ENCODE measurements around the gene RPEL1.
A peak's percentile ranks its signal among the peaks of the same experiment; 100 is the strongest.
"Not testable (repeated sequence)": the region's sequence is repeated elsewhere in the genome, so short reads cannot be mapped to it uniquely, and the experiment has no call there.

The RPEL1 gene

DNA sequence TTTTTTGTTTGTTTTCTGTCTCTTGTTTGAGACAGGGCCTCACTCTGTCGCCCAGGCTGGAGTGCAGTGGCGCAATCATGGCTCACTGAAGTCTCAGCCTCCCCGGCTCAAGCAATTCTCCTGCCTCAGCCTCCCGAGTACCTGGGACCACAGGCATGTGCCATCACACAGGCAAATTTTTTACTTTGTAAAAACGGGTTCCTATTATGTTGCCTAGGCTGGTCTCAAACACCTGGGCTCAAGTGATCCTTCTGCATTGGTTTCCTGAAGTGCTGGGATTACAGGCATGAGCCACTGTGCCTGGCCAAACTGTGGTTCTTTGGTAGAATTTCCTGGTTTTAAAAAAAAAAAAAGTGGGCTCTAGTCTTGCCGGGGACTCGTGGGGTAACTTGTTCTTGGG, at the start of gene RPEL1:
TSS of gene RPEL1 (plus strand) at position 301 of the 400 bp plus-strand sequence. CDS start 110 bp downstream, outside the sequence.
- DNase-seq = not testable (repeated sequence)

DNA sequence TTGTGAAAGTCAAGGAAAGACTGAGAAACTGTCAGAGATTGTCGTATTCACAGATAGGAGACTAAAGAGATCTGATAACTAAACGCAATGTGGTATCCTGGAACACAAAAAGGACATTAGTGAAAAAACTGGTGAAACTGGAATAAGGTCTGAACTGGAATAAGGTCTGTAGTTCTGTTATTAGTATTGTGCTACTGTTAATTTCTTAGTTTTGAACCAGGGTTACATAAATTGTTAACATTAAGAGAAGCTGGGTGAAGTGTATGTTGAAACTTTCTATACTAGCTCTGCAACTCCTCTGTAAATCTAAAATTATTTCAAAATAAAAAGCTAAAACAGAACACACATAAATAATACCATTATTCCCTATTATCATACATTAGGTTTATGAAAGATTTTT, 49.2 kb upstream of the RPEL1 start:
- no peak for DNase-seq

DNA sequence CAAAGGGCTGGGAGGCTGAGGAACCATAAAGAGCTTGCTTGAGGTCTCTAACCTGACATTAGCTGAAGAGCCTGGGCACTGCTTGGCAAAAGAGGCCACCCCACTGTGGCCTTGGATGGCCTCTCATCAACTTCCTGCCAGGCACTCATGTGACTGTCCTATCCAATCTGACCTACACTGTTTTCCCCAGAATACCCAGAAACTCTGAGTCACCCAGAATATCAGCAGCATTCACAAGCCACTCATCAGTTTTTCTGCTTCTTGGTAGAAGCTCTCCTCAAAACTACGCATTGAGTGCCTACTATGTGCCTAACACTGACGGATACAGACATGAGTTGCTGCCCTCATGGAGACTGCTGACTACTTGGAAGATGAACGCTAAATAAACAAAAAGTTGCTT, 48.5 kb upstream of the RPEL1 start:
- peak; percentile 53 for DNase-seq

DNA sequence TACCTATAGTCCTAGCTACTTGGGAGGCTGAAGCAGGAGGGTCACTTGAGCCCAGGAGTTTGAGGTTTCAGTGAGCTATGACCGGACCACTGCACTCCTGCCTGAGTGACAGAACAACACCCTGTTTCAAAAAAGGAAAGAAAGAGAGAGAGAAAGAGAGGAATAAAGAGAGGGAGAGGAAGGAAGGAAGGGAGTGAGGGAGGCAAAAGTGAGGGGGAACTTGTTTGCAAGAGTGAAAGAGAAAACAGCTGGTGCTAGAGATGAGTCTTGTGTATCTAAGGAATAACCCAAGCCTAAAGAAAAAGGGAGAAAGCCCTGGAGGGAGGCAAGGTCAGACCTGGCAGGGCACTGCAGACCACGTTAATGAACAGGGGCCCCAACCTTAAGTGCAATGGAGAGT, 47.8 kb upstream of the RPEL1 start:
- no peak for DNase-seq

DNA sequence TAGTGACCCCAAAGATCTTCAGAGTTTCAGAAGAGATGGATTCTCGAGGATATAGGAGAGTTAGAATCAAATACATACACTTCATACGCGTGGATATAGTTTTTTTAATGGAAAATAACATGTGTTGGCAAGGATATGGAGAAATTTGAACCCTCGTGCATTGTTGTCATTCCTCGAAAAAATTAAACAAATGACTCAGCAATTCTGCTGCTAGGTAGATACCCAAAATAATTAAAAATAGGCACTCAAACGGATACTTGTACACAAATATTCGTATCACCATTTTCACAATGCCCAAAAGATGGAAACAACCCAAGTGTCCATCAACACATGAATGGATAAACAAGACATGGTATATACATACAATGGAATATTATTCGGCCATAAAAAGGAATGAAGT, 47.0 kb upstream of the RPEL1 start:
- DNase-seq = no peak

DNA sequence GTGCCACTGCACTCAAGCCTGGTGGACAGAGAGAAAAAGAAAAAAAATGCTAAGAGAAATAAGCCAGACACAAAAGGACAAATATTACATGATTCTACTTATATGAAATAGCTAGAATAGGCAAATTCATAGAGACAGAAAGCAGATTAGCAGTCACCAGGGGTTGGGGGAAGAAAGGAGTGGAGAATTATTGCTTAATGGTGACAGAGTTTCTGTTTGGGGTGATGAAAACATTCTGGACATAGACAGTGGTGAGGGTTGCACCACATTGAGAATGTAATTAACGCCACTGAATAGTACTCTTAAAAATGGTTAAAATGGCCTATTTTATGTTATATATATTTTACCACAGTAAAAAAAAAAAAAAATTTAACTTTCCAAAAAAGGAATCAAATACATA, 46.2 kb upstream of the RPEL1 start:
- no peak for DNase-seq

DNA sequence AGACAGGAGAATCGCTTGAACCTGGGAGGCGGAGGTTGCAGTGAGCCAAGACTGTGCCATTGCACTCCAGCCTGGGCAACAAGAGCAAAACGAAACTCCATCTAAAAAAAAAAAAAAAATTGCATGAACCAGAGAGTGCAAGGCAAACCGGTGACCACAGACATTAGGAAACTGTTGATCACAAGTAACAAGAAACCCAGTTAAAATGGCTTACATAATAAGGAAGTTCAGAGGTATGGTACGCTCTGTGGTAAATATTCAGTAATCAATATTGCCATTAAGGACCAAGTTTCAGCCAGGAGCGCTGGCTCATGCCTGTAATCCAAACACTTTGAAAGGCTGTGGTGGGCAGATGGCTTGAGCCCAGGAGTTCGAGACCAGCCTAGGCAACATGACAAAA, 43.4 kb upstream of the RPEL1 start:
- DNase-seq = no peak

DNA sequence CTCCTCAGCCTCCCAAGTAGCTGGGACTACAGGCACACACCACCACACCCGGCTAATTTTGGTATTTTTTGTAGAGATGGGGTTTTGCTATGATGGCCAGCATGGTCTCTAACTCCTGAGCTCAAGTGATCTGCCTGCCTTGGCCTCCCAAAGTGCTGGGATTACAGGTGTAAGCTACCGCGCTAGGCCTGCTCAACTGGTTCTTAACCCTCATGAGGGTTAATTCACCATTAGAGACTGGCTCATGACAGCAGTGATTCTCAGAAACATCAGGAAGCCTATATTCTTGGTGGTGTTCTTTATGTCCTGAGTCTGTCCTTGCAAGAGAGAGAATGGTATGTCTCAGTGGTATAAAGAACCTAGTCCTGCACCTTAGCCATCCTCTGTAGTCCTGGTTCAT, 42.2 kb upstream of the RPEL1 start:
- DNase-seq = no peak

DNA sequence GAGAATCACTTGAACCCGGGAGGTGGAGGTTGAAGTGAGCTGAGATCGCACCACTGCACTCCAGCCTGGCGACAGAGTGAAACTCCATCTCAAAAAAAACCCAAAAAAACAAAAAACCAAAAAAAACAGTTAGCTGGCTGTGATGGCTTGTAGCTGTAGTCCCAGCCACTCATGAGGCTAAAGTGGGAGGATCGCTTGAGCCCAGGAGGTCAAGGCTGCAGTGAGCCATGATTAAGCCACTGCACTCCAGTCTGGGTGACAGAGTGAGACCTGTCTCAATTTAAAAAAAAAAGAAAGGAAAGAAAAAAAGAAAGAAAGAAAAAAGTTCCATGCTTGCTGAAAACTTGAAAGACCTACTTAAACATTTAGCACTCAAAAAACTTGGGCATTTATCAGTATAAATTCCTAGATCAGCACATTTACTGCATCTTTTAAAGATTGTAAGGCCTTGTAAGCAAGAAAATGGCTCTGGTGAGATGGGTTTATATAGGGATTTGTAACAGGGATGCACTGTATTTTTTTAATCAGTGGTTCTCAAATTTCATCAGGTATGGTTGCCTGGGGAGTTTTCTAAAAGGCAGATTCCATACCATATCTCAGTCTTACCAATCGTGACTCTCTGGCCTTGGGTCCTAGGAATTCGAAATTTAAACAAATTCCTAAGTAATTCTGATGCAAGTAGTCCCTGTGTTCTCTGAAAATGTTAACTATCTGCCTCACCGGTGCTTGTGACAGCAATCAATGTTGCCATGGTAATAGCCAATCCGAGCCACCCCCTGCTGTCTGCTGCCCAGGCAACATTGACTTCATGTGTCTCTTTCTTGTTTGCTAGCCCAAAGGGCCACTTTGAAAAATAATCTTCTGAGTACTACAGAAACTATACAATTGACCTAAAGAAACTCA, 41.1 kb upstream of the RPEL1 start:
- DNase-seq = no peak

DNA sequence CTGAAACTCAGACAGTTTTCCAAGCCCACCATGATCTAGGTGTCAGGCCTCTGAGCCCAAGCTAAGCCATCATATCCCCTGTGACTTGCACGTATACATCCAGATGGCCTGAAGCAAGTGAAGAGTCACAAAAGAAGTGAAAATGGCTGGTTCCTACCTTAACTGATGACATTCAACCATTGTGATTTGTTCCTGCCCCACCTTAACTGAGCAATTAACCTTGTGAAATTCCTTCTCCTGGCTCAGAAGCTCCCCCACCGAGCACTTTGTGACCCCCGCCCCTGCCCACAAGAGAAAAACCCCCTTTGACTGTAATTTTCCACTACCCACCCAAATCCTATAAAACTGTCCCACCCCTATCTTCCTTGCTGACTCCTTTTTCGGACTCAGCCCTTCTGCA, 40.3 kb upstream of the RPEL1 start:
- not testable (repeated sequence) for DNase-seq

DNA sequence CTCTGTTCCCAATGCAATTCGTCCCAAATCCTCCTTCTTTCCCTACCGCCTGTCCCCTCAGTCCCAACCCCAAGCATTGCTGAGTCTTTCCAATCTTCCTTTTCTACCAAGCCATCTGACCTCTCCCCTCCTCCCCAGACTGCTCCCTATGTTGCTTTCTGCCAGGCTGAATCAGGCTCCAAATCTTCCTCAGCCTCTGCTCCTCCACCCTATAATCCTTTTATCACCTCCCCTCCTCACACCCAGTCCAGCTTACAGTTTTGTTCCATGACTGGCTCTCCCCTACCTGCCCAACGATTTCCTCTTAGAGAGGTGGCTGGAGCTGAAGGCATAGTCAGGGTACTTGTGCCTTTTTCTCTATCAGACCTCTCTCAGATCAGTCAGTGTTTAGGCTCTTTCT, 39.0 kb upstream of the RPEL1 start:
- DNase-seq = not testable (repeated sequence)

DNA sequence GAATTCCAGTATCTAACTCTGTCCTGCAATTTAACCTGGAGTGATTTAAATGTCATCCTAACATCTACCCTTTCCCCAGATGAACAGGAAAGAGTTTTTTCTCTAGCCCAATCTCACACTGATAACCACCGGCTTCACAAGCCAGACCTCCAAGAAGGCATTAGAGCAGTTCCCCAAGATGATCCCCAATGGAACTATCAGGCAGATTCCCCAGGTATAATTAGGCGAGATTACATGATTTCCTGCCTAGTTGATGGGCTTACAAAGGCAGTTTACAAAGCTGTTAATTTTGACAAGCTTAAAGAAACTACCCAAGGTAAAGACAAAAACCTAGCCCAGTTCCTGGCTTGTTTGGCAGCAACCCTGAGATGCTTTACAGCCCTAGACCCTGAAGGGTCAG, 38.5 kb upstream of the RPEL1 start:
- no peak for DNase-seq

DNA sequence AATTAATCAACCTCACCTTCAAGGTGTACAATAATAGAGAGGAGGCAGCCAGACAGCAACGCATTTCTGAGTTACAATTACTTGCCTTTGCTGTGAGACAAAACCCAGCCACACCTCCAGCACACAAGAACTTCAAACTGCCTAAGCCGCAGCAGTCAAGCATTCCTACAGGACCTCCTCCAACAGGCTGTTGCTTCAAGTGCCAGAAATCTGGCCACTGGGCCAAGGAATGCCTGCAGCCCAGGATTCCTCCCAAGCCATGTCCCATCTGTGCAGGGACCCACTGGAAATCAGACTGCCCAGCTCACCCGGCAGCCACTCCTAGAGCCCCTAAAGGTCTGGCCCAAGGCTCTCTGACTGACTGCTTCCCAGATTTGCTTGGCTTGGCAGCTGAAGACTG, 38.0 kb upstream of the RPEL1 start:
- not testable (repeated sequence) for DNase-seq

DNA sequence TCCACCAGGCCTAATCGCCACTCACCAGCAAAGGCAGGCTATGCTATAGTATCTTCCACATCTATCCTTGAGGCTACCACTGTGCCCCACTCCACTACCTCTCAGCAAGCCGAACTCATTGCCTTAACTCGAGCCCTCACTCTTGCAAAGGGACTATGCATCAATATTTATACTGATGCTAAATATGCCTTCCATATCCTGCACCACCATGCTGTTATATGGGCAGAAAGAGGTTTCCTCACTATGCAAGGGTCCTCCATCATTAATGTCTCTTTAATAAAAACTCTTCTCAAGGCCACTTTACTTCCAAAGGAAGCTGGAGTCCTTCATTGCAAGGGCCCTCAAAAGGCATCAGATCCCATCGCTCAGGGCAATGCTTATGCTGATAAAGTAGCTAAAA, 35.4 kb upstream of the RPEL1 start:
- DNase-seq = not testable (repeated sequence)

DNA sequence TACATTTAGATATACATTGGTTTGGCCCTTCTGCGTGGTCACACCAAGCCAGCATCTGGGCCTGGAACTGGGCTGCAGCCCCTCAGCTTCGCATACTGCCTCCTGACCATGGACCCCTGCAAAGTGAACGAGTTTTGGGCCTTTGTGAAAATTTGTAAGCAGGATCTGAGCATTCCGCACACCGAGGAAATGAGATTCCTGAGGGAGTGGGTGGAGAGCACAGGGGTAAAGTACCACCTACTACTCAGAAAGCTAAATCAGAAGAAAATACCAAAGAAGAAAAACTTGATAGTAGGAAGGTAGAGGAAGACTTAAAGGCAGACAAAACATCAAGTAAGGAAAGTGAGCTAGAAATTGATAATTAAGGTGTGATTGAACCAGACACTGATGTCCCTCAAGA, 30.1 kb upstream of the RPEL1 start:
- DNase-seq = no peak

DNA sequence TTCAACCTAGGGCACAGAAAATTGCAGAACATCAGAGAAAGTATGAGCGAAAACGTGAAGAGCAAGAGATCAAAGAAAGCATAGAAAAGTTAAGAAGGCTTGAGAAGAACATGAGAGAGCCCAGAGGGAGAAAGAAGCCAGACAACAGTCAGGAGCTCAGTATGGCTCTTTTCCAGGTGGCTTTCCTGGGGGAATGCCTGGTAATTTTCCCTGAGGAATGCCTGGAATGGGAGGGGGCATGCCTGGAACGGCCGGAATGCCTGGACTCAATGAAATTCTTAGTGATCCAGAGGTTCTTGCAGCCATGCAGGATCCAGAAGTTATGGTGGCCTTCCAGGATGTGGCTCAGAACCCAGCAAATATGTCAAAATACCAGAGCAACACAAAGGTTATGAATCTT, 29.3 kb upstream of the RPEL1 start:
- DNase-seq = not testable (repeated sequence)

DNA sequence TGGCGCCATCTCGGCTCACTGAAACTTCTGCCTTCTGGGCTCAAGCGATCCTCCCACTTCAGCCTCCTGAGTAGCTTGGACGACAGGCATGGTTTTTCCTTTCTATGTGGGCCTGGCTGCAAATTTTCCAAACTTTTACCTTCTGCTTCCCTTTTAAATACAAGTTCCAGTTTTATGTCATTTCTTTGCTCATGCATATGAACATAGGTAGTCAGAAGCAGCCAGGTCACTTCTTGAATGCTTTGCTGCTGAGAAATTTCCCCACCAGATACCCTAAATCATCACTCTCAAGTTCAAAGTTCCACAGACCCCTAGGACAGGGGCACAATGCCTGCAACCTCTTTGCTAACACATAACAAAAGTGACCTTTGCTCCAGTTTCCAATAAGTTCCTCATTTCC, 21.6 kb upstream of the RPEL1 start:
- no peak for DNase-seq

DNA sequence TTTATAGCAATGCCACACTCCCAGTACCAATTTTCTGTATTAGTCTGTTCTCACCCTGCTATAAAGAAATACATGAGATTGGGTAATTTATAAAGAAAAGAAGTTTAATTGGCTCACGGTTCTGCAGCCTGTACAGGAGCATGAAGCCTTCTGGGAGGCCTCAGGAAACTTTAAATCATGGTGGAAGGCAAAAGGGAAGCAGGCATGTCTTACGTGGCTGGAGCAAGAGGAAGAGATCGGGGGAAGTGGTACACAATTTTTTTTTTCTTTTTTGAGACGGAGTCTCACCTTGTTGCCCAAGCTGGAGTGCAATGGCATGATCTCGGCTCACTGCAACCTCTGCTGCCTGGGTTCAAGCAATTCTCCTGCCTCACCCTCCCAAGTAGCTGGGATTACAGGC, 21.0 kb upstream of the RPEL1 start:
- not testable (repeated sequence) for DNase-seq

DNA sequence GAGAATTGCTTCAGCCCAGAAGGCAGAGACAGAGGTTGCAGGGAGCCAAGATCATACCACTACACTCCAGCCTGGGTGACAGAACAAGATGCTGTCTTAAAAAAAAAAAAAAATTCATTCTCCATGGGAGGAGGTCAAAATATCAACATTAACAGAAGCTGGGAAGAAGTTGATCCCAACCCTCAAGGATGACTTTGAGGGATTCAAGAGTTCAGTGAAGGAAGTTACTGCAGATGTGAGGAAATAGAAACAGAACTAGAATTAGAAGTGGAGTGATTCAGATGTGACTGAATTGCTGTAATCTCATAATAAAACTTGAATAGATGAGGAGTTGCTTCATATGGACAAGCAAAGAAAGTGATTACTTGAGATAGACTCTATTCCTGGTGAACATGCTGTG, 19.7 kb upstream of the RPEL1 start:
- no peak for DNase-seq

DNA sequence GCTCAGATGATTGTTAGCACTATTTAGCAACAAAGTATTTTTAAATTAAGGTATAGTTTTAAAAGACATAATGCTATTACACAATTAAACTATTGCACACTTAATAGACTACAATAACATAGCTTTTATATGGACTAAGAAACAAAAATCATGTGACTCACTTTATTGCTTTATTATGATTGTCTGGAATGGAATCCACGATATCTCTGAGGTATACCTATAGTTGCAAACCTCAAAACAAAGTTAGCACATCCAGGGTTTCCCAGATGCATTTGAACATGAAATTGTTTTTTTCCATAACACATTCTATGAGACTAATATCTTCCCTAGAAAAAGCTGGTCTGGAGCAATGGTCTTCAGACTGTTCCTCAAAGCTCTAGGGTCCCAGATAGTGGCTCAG, 18.3 kb upstream of the RPEL1 start:
- no peak for DNase-seq

DNA sequence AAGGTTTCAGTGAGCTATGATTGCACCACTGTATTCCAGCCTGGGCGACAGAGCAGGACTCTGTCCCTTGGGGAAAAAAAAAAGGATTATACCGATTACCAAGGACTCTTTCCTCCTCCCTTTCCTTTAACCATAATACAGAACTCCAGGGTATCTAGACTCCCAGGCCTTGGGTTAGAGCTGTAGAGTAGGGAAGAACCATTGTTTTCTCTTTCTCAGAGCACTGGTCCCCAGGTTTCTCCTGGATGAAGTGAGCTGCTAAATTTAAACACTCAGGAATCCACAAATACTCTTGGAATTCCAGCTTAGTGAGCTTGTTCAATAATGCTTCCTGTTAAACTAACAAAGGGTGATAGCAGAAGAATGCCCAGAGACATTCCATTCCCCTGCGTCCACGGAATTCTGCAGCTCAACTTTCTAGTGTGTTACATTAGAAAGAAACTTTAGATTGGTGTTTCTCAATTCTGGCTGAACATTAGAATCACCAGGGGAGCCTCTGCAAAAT, 14.6 kb upstream of the RPEL1 start:
- DNase-seq = no peak

DNA sequence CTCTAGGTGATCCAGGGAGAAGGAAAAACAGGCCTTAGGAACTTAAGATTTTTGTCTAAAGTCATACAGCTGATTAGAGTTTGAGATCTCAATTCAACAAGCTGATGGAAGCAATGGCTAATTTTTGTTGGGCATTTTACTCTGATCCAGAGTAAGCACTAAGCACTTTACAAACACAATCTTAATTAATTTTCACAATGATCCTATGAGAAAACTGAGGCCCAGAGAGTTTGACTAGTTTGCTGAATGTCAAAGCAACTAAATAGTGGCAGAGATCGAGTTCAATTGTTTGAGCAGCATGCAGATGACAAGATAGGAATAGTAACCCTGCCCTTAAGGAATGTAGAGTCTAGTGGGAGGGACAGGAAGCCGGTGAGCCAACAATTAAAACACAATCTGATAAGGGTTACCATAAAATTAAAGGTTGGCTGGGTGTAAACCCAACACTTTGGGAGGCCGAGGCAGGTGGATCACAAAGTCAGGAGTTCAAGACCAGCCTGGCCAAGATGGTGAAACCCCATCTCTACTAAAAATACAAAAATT, 13.5 kb upstream of the RPEL1 start:
- no peak for DNase-seq

DNA sequence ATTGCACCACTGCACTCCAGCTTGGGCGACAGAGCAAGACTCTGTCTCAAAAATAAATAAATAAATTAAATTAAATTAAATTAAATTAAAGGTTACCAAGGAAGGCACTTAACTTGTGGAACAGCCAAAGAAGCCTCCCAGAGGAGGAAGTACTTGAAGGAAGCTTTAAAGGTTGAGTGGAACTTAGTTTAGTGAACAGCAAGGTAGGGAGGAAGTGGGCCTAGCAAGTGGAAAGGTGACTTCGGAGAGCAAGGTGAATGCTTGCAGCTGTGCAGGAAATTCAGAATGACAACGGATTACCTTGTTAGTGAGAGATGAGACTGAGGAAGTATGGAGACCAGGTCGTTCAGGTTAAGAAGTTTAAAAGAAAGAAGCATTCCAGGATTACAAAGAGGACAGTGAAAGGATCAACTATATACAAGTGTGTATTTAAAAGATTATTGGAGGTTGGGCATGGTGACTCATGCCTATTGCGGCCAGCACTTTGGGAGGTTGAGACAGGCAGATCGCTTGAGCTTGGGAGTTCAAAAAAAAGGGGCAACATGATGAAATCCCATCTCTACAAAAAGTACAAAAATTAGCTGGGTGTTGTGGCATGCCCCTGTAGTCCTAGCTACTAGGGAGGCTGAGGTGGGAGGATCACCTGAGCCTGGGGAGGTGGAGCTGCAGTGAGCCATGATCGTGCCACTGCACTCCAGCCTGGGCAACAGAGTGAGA, 12.8 kb upstream of the RPEL1 start:
- DNase-seq = no peak

DNA sequence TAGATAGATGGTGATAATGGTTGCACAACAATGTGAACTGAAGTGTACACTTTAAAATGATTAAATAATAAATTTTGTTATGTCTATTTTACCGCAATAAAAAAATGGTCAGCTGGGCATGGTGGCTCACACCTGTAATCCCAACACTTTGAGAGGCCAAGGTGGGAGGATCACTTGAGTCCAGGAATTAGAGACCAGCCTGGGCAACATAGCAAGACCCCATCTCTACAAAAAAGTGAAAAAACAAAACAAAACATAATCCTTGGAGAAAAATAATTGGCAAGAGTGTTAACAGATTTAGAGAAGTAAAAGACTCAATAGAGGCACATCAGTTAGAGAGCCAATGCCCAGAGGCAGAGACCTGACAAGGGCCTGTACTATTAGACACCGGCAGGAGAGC, 9.9 kb upstream of the RPEL1 start:
- no peak for DNase-seq
